CD4-positive, alpha-beta T cell treated with Interleukin-1 beta for 1 hour (primary cell): ENCODE data around the gene DVL1.

Source experiments
- DNase-seq, 2 donors: peaks; one replicate each; pipeline ENCODE4 v3.0.0-alpha.2; 2020 to 2022

DVL1 gene

GRCh38 chr1:1340185-1340584 lies 9.0 kb downstream of the DVL1 start:
- no peak for DNase-seq

GRCh38 chr1:1338278-1338677 lies 10.9 kb downstream of the DVL1 start:
- no peak for DNase-seq

GRCh38 chr1:1337793-1338147 lies 11.4 kb downstream of the DVL1 start:
- DNase-seq: peak in 1 of 2 donors; percentile 30

DNA sequence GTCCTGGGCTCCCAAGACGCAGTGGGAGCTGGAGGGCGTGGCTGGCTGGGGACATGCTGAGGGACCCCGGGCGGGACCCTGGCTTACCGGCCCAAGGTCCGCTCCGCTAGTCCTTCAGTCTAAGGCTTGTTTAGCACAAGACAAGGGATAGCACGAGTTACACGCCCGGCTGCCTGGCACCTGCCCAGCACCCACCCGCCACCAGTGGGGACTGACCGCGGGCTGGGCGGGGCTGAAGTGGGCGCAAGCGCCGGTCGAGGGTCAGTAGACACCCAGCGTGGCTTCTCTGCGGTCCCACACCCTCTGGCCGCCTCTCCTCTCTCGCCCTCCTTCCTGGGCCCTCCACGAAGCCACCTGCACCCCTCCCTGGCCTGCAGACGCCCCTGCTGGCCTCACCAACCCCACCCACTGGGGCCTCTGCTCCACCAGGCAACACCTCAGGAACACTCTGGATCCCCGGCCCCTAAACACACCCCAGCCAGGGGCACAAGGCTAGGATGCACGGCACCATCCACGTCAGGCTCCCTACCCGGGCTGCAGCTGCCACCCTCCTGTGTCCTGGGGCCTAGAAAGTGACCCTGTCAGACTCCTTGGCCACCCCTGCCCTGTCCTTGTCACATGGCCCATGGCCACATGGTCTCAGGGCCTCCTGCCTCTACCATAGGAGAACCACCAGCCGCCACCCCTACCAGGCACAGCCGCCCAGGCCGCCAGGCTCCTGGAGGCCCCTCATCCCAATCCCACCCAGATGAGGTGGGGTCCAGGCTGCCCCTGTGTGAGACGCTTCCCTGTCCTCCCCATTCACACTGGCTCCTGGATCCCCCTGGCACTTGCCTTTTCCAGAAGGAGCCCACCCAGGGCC lies 12.1 kb downstream of the DVL1 start:
- no peak for DNase-seq

GRCh38 chr1:1336446-1336845 lies 12.8 kb downstream of the DVL1 start:
- DNase-seq: no peak

DNA sequence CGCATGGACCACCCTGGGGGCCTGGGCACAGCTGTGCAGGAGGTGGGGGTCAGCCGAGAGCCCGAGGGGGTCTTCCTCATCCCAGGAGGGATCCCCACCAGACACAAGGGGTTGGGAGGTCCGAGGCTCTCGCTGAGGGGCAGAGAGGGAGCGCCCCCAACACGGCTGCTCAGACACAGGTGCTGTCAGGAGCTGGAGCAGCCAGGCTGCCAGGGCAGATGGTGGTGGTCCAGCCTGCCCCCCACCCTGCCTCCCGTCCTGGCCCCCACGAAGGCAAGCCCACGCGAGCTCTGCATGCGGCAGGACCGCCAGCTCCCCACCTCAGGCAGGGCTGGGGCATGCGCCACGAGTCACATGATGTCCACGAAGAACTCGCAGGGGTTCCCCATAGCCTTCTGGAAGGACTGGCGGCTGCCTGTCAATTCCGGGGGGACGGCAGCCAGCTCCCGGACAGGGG lies 13.4 kb downstream of the DVL1 start:
- DNase-seq: no peak

DNA sequence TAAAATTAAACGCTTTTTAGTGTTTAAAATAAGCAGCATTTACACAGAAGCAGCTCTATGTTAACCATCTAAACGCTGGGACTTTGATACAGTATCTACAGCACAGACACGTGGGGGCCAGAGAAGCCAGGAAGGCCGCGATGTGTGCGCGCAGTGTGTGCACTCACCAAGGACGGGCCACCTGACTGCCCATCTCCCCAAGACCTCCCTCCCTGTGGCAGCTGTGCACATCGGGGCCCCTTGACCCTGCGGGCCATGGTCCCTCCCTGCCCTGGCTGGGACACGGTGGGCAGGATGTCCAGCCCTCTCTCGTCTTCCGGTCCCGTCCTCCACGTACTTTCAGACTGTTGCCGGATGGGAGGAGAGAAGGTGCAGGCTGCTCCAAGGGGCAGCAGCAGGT lies 13.9 kb downstream of the DVL1 start:
- no peak for DNase-seq

DNA sequence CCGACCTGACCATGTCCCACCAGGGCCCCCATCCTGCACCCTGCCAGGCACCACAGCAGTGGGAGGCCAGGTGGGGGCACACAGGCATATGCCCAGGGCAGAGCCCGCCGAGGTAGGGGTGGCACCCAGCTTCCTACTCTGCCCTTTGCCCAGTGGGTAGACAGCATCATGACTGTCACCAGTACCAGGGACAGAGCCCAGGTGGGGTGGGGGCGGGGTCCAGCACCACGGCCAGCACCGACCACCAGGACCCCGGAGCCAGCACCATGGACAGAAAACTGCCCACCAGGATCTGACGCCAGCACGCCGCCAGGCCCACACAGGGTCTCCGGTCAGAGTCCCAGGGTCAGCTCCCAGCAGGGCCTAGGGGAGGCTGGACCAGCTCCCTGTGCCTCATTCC lies 14.4 kb downstream of the DVL1 start:
- no peak for DNase-seq

GRCh38 chr1:1333551-1334241 lies 15.5 kb downstream of the DVL1 start:
- DNase-seq: no peak

DNA sequence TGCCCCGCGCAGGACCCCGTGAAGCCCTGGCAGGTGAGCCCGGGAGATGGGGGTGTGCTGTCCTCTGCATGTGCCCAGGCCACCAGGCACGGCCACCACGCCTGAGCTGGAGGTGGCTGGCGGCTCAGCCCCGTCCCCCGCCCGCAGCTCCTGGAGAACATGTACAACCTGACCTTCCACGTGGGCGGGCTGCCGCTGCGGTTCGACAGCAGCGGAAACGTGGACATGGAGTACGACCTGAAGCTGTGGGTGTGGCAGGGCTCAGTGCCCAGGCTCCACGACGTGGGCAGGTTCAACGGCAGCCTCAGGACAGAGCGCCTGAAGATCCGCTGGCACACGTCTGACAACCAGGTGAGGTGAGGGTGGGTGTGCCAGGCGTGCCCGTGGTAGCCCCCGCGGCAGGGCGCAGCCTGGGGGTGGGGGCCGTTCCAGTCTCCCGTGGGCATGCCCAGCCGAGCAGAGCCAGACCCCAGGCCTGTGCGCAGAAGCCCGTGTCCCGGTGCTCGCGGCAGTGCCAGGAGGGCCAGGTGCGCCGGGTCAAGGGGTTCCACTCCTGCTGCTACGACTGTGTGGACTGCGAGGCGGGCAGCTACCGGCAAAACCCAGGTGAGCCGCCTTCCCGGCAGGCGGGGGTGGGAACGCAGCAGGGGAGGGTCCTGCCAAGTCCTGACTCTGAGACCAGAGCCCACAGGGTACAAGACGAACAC lies 16.3 kb downstream of the DVL1 start:
- DNase-seq: no peak

GRCh38 chr1:1332031-1332755 lies 17.0 kb downstream of the DVL1 start:
- no peak for DNase-seq

DNA sequence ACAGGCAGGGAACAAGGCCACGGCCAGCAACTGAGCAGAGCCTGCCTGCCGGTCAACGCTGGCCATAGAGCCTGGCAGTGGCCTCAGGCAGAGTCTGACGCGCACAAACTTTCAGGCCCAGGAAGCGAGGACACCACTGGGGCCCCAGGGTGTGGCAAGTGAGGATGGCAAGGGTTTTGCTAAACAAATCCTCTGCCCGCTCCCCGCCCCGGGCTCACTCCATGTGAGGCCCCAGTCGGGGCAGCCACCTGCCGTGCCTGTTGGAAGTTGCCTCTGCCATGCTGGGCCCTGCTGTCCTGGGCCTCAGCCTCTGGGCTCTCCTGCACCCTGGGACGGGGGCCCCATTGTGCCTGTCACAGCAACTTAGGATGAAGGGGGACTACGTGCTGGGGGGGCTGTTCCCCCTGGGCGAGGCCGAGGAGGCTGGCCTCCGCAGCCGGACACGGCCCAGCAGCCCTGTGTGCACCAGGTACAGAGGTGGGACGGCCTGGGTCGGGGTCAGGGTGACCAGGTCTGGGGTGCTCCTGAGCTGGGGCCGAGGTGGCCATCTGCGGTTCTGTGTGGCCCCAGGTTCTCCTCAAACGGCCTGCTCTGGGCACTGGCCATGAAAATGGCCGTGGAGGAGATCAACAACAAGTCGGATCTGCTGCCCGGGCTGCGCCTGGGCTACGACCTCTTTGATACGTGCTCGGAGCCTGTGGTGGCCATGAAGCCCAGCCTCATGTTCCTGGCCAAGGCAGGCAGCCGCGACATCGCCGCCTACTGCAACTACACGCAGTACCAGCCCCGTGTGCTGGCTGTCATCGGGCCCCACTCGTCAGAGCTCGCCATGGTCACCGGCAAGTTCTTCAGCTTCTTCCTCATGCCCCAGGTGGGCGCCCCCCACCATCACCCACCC lies 17.9 kb downstream of the DVL1 start, which contains the start of gene TAS1R3:
TSS of gene TAS1R3 (plus strand) at position 213 of the 898 bp plus-strand sequence. CDS start at position 279, 66 bp downstream.
- DNase-seq: no peak

GRCh38 chr1:1330366-1331067 lies 18.7 kb downstream of the DVL1 start:
- DNase-seq: no peak

GRCh38 chr1:1329304-1330210 lies 19.7 kb downstream of the DVL1 start:
- DNase-seq: no peak

DNA sequence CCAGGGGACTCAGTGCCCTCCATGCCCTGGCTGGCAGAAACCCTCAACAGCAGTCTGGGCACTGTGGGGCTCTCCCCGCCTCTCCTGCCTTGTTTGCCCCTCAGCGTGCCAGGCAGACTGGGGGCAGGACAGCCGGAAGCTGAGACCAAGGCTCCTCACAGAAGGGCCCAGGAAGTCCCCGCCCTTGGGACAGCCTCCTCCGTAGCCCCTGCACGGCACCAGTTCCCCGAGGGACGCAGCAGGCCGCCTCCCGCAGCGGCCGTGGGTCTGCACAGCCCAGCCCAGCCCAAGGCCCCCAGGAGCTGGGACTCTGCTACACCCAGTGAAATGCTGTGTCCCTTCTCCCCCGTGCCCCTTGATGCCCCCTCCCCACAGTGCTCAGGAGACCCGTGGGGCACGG lies 21.0 kb downstream of the DVL1 start:
- DNase-seq: no peak

DNA sequence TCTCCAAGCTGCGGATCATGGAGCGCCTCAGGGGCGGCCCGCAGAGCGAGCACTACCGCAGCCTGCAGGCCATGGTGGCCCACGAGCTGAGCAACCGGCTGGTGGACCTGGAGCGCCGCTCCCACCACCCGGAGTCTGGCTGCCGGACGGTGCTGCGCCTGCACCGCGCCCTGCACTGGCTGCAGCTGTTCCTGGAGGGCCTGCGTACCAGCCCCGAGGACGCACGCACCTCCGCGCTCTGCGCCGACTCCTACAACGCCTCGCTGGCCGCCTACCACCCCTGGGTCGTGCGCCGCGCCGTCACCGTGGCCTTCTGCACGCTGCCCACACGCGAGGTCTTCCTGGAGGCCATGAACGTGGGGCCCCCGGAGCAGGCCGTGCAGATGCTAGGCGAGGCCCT lies 21.9 kb downstream of the DVL1 start:
- DNase-seq: no peak

GRCh38 chr1:1326075-1326605 lies 23.1 kb downstream of the DVL1 start:
- no peak for DNase-seq

DNA sequence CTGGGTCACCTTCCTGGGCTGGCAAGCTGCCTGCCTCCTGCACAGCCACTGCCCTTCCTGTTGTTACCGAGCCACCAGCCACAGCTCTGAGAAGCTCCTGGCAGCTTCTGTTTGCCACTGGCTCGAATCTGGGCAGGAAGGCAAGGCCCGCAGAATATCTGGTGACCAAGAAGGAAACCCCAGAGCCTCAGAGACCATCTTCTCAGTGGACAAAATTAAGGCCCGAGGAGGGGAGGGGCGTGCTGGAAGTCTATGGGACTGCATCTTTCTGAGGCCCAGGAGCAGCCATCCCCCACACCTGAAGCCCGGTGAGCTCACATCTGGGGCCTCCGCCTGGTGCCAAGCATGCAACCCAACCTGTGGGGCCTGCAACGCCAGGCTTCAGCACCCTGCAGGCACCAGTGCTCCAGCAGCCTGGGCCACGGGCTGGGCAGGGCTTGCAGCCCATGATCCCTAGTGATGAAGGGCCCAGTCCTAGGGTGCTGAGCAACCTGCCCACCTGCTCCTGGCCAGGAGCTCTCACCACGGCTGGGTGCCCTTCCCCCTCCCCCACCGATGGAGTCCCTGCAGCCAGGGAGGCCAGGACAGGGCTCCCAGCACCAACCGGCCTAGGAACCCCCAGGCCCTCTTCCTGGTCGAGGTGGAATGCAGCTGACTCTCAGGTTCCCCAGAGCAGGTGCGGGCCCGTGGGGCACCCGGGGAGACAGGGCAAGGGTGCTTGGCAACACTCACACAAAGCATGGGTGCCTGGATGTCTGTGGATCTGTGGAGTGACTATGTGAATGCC lies 23.7 kb downstream of the DVL1 start:
- DNase-seq: peak in 1 of 2 donors; percentile 19
